HepG2 (cell line): ENCODE measurements around the gene FAM124A. TPM values are rescaled to one million over a fixed set of nuclear protein-coding genes. Genes with fewer than 3 reads are reported as not detected.

ENCODE experiments used
- polyA plus RNA-seq, 8 experiments: library from polyadenylated mRNA; depleted of rRNA in 3 of 8; stranded (reverse) in 7 of 8; unstranded in 1 of 8; fragments of >200 nt; fragmentation: Illumina TruSeq in 4 of 8; extraction: Trizol in 4 of 8; gene quantifications; 2 replicates each; pipeline versions ENCODE4 v1.2.1 to v1.2.3, GENCODE V29; 2011 to 2016; ENCODE audit warnings: low read depth in 4 of 8, missing spikeins in 1 of 8, mixed read lengths in 1 of 8; ENCODE audit not compliant: insufficient read depth in 1 of 8
- small RNA-seq, 3 experiments: library from RNA; depleted of rRNA; stranded (forward); fragments of <200 nt; gene quantifications; one replicate each; pipeline ENCODE3, GENCODE V24; 2012; ENCODE audit warnings: low read depth in 2 of 3, low replicate concordance in 1 of 3; ENCODE audit not compliant: insufficient read length in 3 of 3, insufficient read depth in 2 of 3
- total RNA-seq, 5 experiments: library from RNA; depleted of rRNA; stranded (reverse); fragments of >200 nt; fragmentation: Illumina TruSeq; extraction: Trizol; gene quantifications; 2 replicates each; pipeline ENCODE4 v1.2.3, GENCODE V29; 2016; ENCODE audit warnings: low read depth in 1 of 5

FAM124A gene
- total and polyA plus RNA-seq, 2 of the 13 experiments (the other 11 are each of a cell fraction or from before 2014, with no cell fraction given) = not detected

Small RNA genes within 50 kb of the gene (small RNA-seq; reads per million reads assigned to genes)
- gene PRELID3BP2 = 0 reads per million in 3 experiments

Other genes with a start within 250 kb of the FAM124A start
- not detected in 2 replicates for gene C13orf42, start 111.1 kb upstream of the FAM124A start, total RNA-seq (2016; rRNA removed; fragmentation: Illumina TruSeq; extraction: Trizol)
- gene C13orf42, start 111.1 kb upstream of the FAM124A start, polyA plus RNA-seq (2011; rRNA removed) = not detected in 2 replicates
- not detected in 2 replicates for gene SERPINE3, start 117.3 kb downstream of the FAM124A start, total RNA-seq (2016; rRNA removed; fragmentation: Illumina TruSeq; extraction: Trizol)
- not detected in 2 replicates for gene SERPINE3, start 117.3 kb downstream of the FAM124A start, polyA plus RNA-seq (2011; rRNA removed)
- 38.4 and 40.3 TPM in 2 replicates for gene INTS6, start 230.6 kb downstream of the FAM124A start, total RNA-seq (2016; rRNA removed; fragmentation: Illumina TruSeq; extraction: Trizol)
- 27.9 and 28.0 TPM in 2 replicates for gene INTS6, start 230.6 kb downstream of the FAM124A start, polyA plus RNA-seq (2011; rRNA removed)